GM23248 (cell line): ENCODE data around the gene AADAC.

Source experiments
- EZH2 ChIP-seq: fragments of 200-600 bp; sonication (generic); IDR thresholded peaks from 2 replicates; pipeline ENCODE4 v1.6.1; 2018; ENCODE audit warnings: antibody characterized with exemption, mild to moderate bottlenecking; ENCODE audit not compliant: insufficient read depth, poor library complexity, severe bottlenecking
- EZH2phosphoT487 ChIP-seq: fragments of 200-600 bp; sonication (generic); IDR thresholded peaks from 2 replicates; pipeline ENCODE4 v1.6.1; 2018; ENCODE audit warnings: antibody characterized with exemption, moderate library complexity, mild to moderate bottlenecking, low read depth; ENCODE audit not compliant: insufficient read depth

DNA sequence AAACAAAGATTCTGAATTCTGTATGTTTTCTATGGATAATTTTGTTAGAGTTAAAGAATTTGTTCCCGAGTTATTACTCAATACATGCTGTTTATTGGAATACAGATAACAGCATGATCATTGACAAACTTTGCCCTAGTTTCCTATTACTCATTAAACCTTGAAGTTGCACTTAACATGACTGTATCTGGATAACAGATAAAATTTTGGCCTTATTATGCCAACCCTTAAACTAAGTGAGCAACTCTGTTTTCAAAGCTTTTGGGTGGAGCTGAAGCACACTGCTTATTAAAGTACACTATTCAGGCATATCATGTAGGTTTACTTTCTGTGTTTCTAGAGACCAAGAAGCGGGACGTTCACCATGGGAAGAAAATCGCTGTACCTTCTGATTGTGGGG is at the start of gene AADAC:
- TF ChIP-seq EZH2 (no peak), EZH2phosphoT487 (no peak)
